MM.1S (cell line): ENCODE measurements around the gene HERC4.
A peak's percentile ranks its signal among the peaks of the same experiment; 100 is the strongest.

Experiments
- DNase-seq: peaks from one replicate; pipeline ENCODE4 v3.0.0-alpha.2; 2015
- H2AFZ ChIP-seq: fragments of 300-600 bp; sonication (generic); 2 replicates; pipeline ENCODE4 v1.6.0; 2016; ENCODE audit warnings: antibody characterized with exemption, low read length
- H3F3A ChIP-seq: fragments of 300-600 bp; sonication (generic); 2 replicates; pipeline ENCODE4 v1.6.1; 2016; ENCODE audit warnings: mild to moderate bottlenecking, antibody characterized with exemption, low read length, moderate library complexity, mixed read lengths; ENCODE audit not compliant: insufficient read depth
- H3K27ac ChIP-seq: fragments of 300-600 bp; sonication (generic); 2 replicates; pipeline ENCODE4 v1.5.1; 2016; ENCODE audit warnings: mild to moderate bottlenecking, low read length
- H3K27me3 ChIP-seq: fragments of 300-600 bp; sonication (generic); replicated peaks from 2 replicates; pipeline ENCODE4 v1.6.0; 2016; ENCODE audit warnings: low read length; ENCODE audit not compliant: insufficient read depth
- H3K36me3 ChIP-seq: fragments of 300-600 bp; sonication (generic); replicated peaks from 2 replicates; pipeline ENCODE4 v1.6.1; 2016; ENCODE audit warnings: mild to moderate bottlenecking, low read length, mixed read lengths; ENCODE audit not compliant: insufficient read depth
- H3K4me1 ChIP-seq: fragments of 300-600 bp; sonication (generic); 2 replicates; pipeline ENCODE4 v1.6.1; 2016; ENCODE audit warnings: low read length, mixed read lengths
- H3K4me2 ChIP-seq: fragments of 300-600 bp; sonication (generic); 2 replicates; pipeline ENCODE4 v1.6.0; 2016; ENCODE audit warnings: low read depth, low read length
- H3K4me3 ChIP-seq: fragments of 300-600 bp; sonication (generic); 2 replicates; pipeline ENCODE4 v1.5.1; 2016; ENCODE audit warnings: low read length, mixed read lengths
- H3K79me2 ChIP-seq: fragments of 300-600 bp; sonication (generic); 2 replicates; pipeline ENCODE4 v1.6.1; 2016; ENCODE audit warnings: mixed run types, low read length, mixed read lengths
- H3K9ac ChIP-seq: fragments of 300-600 bp; sonication (generic); 2 replicates; pipeline ENCODE4 v1.6.1; 2016; ENCODE audit warnings: low read length, mixed read lengths
- H3K9me2 ChIP-seq: fragments of 300-600 bp; sonication (generic); replicated peaks from 2 replicates; pipeline ENCODE4 v1.6.1; 2016; ENCODE audit warnings: mild to moderate bottlenecking, low read length, mixed read lengths; ENCODE audit not compliant: insufficient read depth
- H3K9me3 ChIP-seq: fragments of 300-600 bp; sonication (generic); replicated peaks from 2 replicates; pipeline ENCODE4 v1.6.1; 2016; ENCODE audit warnings: mild to moderate bottlenecking, low read length, mixed read lengths; ENCODE audit not compliant: insufficient read depth
- H4K20me1 ChIP-seq: fragments of 300-600 bp; sonication (generic); 2 replicates; pipeline ENCODE4 v1.6.1; 2016; ENCODE audit warnings: mild to moderate bottlenecking, low read length, moderate library complexity, mixed read lengths; ENCODE audit not compliant: insufficient read depth
- EZH2 ChIP-seq: fragments of 300-600 bp; sonication (generic); optimal IDR thresholded peaks from 2 replicates; pipeline ENCODE3; 2017; ENCODE audit warnings: low read depth, mild to moderate bottlenecking, antibody characterized with exemption, low read length, mixed read lengths
- EZH2phosphoT487 ChIP-seq: fragments of 300-600 bp; sonication (generic); IDR thresholded peaks from 2 replicates; pipeline ENCODE4 v1.6.1; 2018; ENCODE audit warnings: antibody characterized with exemption, low read length
- TF ChIP-seq, protein P1 (sequence below): fragments of 300-600 bp; sonication (generic); IDR thresholded peaks from 2 replicates; pipeline ENCODE4 v1.5.1; 2016; ENCODE audit warnings: antibody characterized with exemption, low read length, mixed read lengths

The HERC4 gene

DNA sequence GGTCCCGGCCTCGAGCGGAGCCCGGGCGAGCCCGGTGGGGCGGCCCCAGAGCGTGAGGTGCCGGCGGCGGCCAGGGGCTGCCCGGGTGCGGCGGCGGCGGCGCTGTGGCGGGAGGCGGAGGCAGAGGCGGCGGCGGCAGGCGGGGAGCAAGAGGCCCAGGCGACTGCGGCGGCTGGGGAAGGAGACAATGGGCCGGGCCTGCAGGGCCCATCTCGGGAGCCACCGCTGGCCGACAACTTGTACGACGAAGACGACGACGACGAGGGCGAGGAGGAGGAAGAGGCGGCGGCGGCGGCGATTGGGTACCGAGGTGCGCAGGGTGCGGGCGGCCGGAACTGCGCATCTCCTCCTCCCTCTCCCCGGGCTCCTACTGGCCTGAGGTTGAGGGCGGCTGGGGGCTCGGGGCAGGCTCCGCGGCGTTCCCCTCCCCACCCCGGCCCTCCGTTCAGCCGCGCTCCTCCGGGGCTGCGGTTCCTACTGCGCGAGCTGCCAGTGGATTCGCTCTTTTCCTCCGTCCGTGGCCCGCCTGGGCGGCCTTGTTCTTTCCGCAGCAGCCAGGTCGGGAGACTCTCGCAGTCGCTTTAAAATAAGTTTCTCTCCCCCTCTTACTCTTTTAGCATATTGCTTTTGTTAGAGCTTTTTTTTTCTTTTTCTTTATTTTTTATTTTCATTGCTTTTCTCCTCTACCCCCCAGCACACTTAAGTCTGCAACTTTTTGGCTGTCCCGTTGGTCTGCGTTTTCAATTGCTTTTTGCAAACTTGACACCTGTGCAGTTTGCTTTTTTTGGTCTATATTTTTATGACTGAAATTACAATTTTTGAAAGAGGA lies 190.0 kb downstream of the HERC4 start:
- peaks cover 8% of the 10 kb centered on the region; the same call in 1 of the 2 replicates for H3K4me1 ChIP-seq
- H2AFZ ChIP-seq, result peak overlapping the region; percentile 47
- peak; percentile 70 for DNase-seq
- peaks cover 45% of the 10 kb centered on the region for H3K79me2 ChIP-seq
- H3K9ac ChIP-seq, result peak overlapping the region; percentile 59
- H3K27me3 ChIP-seq, result no peaks in the 10 kb centered on the region
- H3K9me2 ChIP-seq, result no peaks in the 10 kb centered on the region
- H3K9me3 ChIP-seq, result no peaks in the 10 kb centered on the region
- peaks cover 21% of the 10 kb centered on the region for H3F3A ChIP-seq
- peak overlapping the region; percentile 60 for H3K4me3 ChIP-seq
- H4K20me1 ChIP-seq, result no peaks in the 10 kb centered on the region
- H3K27ac ChIP-seq, result peak overlapping the region; percentile 70; the same call in 1 of the 2 replicates
- peaks cover 5% of the 10 kb centered on the region; the same call in 1 of the 2 replicates for H3K36me3 ChIP-seq
- H3K4me2 ChIP-seq, result peak overlapping the region; percentile 36
- TF ChIP-seq, protein P1, sequence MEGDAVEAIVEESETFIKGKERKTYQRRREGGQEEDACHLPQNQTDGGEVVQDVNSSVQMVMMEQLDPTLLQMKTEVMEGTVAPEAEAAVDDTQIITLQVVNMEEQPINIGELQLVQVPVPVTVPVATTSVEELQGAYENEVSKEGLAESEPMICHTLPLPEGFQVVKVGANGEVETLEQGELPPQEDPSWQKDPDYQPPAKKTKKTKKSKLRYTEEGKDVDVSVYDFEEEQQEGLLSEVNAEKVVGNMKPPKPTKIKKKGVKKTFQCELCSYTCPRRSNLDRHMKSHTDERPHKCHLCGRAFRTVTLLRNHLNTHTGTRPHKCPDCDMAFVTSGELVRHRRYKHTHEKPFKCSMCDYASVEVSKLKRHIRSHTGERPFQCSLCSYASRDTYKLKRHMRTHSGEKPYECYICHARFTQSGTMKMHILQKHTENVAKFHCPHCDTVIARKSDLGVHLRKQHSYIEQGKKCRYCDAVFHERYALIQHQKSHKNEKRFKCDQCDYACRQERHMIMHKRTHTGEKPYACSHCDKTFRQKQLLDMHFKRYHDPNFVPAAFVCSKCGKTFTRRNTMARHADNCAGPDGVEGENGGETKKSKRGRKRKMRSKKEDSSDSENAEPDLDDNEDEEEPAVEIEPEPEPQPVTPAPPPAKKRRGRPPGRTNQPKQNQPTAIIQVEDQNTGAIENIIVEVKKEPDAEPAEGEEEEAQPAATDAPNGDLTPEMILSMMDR, result no peak
- TF ChIP-seq EZH2phosphoT487 (no peak), EZH2 (no peak)

DNA sequence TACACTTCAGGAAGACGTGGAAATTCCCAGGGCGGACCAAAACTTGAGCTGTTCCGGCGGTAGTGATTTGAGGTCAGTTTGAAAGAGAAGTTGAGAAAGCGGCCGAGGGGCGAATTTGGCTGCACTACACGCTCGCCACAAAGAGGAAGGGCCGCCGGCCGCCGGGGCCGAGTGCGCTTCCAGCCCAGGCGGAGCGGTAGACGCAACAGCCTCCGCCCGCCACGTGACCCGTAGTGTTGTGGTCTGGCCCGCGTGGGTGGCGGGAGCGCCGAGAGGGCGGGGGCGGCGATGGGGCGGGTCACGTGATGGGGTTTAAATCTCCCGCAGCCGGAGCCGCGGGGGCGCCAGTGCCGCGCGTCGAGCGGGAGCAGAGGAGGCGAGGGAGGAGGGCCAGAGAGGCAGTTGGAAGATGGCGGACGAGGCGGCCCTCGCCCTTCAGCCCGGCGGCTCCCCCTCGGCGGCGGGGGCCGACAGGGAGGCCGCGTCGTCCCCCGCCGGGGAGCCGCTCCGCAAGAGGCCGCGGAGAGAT lies 190.7 kb downstream of the HERC4 start, which contains the start of gene SIRT1:
Gene SIRT1 (plus strand): TSS at position 344 of the 529 bp plus-strand sequence. CDS start 66 bp downstream, at position 410.
- peak within 1 kb of the TSS; percentile 70 for H3K4me3 ChIP-seq
- H2AFZ ChIP-seq, result peak within 1 kb of the TSS; percentile 97
- peak; percentile 96 for DNase-seq
- TF ChIP-seq, protein P1, result no peak
- TF ChIP-seq EZH2 (no peak), EZH2phosphoT487 (no peak)
- H3K79me2 ChIP-seq, result peaks cover 39% of the 10 kb centered on the region
- H3K4me2 ChIP-seq, result peak within 1 kb of the TSS; percentile 91
- peaks cover 5% of the 10 kb centered on the region; the same call in 1 of the 2 replicates for H3K36me3 ChIP-seq
- peak within 1 kb of the TSS; percentile 59 for H3K9ac ChIP-seq
- no peaks in the 10 kb centered on the region for H3K9me3 ChIP-seq
- no peaks in the 10 kb centered on the region for H4K20me1 ChIP-seq
- peaks cover 21% of the 10 kb centered on the region for H3F3A ChIP-seq
- no peaks in the 10 kb centered on the region for H3K9me2 ChIP-seq
- H3K4me1 ChIP-seq, result peaks cover 8% of the 10 kb centered on the region; the same call in 1 of the 2 replicates
- H3K27ac ChIP-seq, result peak within 1 kb of the TSS; percentile 70; the same call in 1 of the 2 replicates
- H3K27me3 ChIP-seq, result no peaks in the 10 kb centered on the region

DNA sequence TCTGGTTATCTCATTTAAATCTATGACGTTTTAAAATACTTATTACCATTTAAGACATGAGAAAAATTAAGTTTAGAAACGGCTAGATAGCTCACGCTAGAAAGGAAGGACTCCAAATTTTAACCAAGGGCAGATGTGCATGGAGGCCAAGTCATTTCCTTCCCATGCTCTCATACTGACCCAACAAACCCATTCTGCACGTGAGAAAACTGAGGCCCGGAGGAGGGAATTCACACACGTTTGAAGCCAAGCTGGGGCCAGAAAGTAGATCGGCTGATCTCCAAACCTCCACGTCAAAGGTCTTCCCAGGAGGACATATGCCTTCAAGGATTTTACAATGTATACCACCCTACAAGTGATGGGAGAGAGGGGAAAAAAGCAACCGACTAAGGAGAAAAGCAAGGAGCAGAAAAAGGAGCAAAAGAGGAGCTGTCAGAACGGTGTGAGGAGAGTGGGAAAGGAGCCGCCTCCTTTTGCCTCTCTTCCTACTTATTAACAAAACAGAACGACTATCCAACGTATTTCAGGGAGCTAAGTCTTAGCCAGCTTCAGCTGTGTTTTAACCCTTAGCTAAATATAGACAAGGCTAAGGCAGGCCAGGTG lies 191.3 kb downstream of the HERC4 start:
- no peaks in the 10 kb centered on the region for H4K20me1 ChIP-seq
- H3K9me3 ChIP-seq, result no peaks in the 10 kb centered on the region
- peak overlapping the region; percentile 70; the same call in 1 of the 2 replicates for H3K27ac ChIP-seq
- TF ChIP-seq, protein P1, result no peak
- no peak for TF ChIP-seq EZH2
- no peak for TF ChIP-seq EZH2phosphoT487
- H3K36me3 ChIP-seq, result peaks cover 5% of the 10 kb centered on the region; the same call in 1 of the 2 replicates
- H3F3A ChIP-seq, result peaks cover 21% of the 10 kb centered on the region
- no peaks in the 10 kb centered on the region for H3K9me2 ChIP-seq
- H3K4me1 ChIP-seq, result peaks cover 8% of the 10 kb centered on the region; the same call in 1 of the 2 replicates
- H3K4me3 ChIP-seq, result peak overlapping the region; percentile 70
- peaks cover 34% of the 10 kb centered on the region for H3K79me2 ChIP-seq
- peak overlapping the region; percentile 97 for H2AFZ ChIP-seq
- no peaks in the 10 kb centered on the region for H3K27me3 ChIP-seq
- H3K4me2 ChIP-seq, result peak overlapping the region; percentile 91
- no peak for DNase-seq
- peak overlapping the region; percentile 36; the same call in 1 of the 2 replicates for H3K9ac ChIP-seq
